Neural progenitor cell (in vitro differentiated cells): ENCODE measurements around the gene HDAC4.

Experiments
- CTCF ChIP-seq: fragments of 200-600 bp; sonication (generic); IDR thresholded peaks from 2 replicates; pipeline ENCODE4 v1.5.1; 2017; ENCODE audit warnings: antibody characterized with exemption, mild to moderate bottlenecking
- EZH2 ChIP-seq: fragments of 200-600 bp; sonication (generic); IDR thresholded peaks from 2 replicates; pipeline ENCODE4 v1.6.1; 2017; ENCODE audit warnings: antibody characterized with exemption, mild to moderate bottlenecking, moderate library complexity

GRCh38 chr2:239307921-239308613 is 92.8 kb downstream of the HDAC4 start:
- TF ChIP-seq CTCF (no peak), EZH2 (no peak)
